HG02763 (cell line): ENCODE measurements around the gene OVOL3.

Source experiments
- ATAC-seq: cut with Tn5 transposase; IDR thresholded peaks from one replicate; pipeline ENCODE4 v1.9.1; 2021; ENCODE audit warnings: mild to moderate bottlenecking, moderate library complexity; ENCODE audit not compliant: unreplicated experiment

Gene OVOL3

DNA sequence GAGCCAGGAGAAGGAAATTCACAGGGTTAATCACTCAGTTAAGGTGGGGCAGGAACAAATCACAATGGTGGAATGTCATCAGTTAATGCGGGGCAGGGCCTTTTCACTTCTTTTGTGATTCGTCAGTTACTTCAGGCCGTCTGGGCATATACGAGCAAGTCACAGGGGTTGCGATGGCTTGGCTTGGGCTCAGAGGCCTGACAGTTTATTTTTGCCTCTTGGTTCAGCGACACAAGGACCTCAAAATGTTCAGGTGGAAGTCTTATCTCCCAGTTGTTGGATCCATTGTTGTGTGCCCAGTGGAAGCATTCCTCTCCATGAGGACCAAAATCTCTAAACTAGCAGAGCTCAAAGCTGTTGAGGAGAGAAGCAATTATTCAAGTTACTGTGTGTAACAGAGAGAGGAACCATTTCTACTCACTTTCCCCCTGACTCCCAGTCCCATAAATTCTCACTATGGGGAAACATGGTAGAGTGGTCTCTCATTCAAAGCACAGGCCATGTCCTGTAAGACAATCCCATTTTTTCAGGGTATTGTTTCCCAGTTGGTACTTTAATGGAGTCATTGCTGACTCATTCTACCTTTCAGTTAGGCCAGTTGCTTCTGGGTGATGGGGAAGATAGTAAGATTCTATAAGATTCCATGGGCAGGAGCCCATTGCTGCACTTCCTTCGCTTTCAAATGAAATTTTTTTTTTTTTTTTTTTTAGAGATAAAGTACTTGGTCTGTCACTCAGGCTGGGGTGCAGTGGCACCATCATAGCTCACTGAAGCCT lies 50.1 kb downstream of the OVOL3 start:
- ATAC-seq, result no peak
